HUES48 (cell line): ENCODE data around the gene SAMD15.
A peak's percentile ranks its signal among the peaks of the same experiment; 100 is the strongest.
"Not testable (repeated sequence)": the region's sequence is repeated elsewhere in the genome, so short reads cannot be mapped to it uniquely, and the experiment has no call there.

Experiments used
- H3K27ac ChIP-seq: one replicate; pipeline ENCODE4 v1.7.0; 2013; ENCODE audit warnings: low read depth, low read length, inconsistent platforms
- H3K27me3 ChIP-seq: 2 replicates; pipeline ENCODE4 v1.6.1; 2013; ENCODE audit warnings: mild to moderate bottlenecking, low read length; ENCODE audit not compliant: control insufficient read depth, insufficient read depth
- H3K36me3 ChIP-seq: 2 replicates; pipeline ENCODE4 v1.6.1; 2013; ENCODE audit warnings: low read length; ENCODE audit not compliant: control insufficient read depth, insufficient read depth
- H3K4me1 ChIP-seq: 2 replicates; pipeline ENCODE4 v1.6.1; 2013; ENCODE audit warnings: mild to moderate bottlenecking, low read length; ENCODE audit not compliant: control insufficient read depth, insufficient read depth
- H3K4me3 ChIP-seq: 2 replicates; pipeline ENCODE4 v1.5.1; 2013; ENCODE audit warnings: mild to moderate bottlenecking, low read depth, low read length
- H3K9ac ChIP-seq: 2 replicates; pipeline ENCODE4 v1.6.1; 2013; ENCODE audit warnings: mild to moderate bottlenecking, low read depth, low read length, moderate library complexity
- H3K9me3 ChIP-seq: 2 replicates; pipeline ENCODE4 v1.6.1; 2013; ENCODE audit warnings: low read length; ENCODE audit not compliant: control insufficient read depth, insufficient read depth

Gene SAMD15

DNA sequence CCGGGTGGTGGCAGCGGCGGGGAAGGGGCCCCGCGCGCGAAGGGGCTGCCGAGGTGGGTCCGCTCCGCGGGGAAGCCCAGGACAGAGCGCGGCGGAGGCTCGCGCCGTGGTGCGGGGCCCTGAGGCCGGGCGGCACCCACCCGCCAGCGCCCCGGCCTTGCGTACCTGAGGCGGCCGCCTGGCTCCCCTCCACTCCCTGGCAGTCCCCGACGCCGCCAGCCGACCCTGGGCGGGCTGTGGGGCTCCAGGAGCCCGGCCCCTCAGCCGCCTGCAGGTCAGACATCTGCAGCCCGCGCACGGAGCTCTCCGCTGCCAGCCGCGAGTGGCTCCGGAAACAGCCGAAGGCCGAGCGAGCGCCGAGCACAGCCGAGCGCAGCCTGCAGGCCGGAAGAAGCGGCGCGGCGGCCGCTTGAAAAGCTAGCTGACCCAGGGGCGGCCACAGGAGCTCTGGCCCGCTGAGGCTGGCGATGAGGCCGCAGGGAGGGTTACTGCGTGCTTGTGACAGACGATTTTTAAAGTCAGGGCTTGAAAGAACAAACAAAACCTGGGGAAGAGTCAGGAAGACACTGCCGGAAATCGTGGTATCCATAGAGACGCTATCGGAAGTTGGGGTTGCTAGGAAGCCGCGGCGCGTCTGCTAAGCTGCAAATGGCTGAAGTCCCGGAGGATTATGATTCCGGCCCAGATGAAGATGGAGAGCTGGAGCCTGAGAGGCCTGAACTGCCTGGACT, at the start of gene SAMD15, which contains the start of gene TMED8:
Gene SAMD15 (plus strand): TSS at position 609 of the 731 bp plus-strand sequence. CDS start 40 bp downstream, at position 649.
Gene TMED8 (minus strand): TSS at position 324 of the 731 bp plus-strand sequence. CDS start 41 bp downstream, at position 283.
- H3K9me3 ChIP-seq: no peaks in the 10 kb centered on the region
- peak within 1 kb of the TSS; percentile 74 for H3K4me3 ChIP-seq
- 0 out of 2 replicates have a peak, but pooled peaks cover 4% of the 10 kb centered on the region for H3K27me3 ChIP-seq
- H3K9ac ChIP-seq: peak within 1 kb of the TSS; percentile 71; the same call in 1 of the 2 replicates
- H3K36me3 ChIP-seq: no peaks in the 10 kb centered on the region
- peaks cover 14% of the 10 kb centered on the region for H3K4me1 ChIP-seq
- peak within 1 kb of the TSS; percentile 81 for H3K27ac ChIP-seq

- H3K9ac ChIP-seq: no peak overlapping the region
- H3K36me3 ChIP-seq: no peaks in the 10 kb centered on the region
- no peak overlapping the region for H3K27ac ChIP-seq
- H3K4me3 ChIP-seq: no peak overlapping the region
- H3K4me1 ChIP-seq: 0 out of 2 replicates have a peak, but pooled peaks cover 7% of the 10 kb centered on the region
- H3K27me3 ChIP-seq: no peaks in the 10 kb centered on the region
- H3K9me3 ChIP-seq: no peaks in the 10 kb centered on the region
Measured at GRCh38 chr14:77329872-77330271, 47.3 kb upstream of the SAMD15 start.

- Histone ChIP-seq H3K27me3 (no peaks in the 10 kb centered on the region), H3K27ac (peak overlapping the region; percentile 26), H3K9me3 (no peaks in the 10 kb centered on the region), H3K4me3 (no peak overlapping the region), H3K36me3 (no peaks in the 10 kb centered on the region), H3K4me1 (peaks cover 60% of the 10 kb centered on the region), H3K9ac (no peak overlapping the region)
Measured at GRCh38 chr14:77335576-77335975, 41.6 kb upstream of the SAMD15 start.

DNA sequence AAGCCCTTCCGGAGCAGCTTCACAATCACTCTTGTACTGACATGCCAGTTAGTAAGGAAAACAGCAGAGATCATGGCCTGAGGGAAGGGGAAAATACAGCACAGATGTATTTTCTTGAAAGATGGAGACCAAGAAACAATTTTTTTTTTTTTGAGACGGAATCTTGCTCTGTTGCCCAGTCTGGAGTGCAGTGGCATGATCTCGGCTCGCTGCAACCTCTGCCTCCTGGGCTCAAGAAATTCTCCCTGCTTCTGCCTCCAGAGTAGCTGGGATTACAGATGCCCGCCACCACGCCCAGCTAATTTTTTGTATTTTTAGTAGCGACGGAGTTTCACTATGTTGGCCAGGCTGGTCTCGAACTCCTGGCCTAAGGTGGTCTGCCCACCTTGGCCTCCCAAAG, 39.9 kb upstream of the SAMD15 start:
- Histone ChIP-seq H3K9ac (peak overlapping the region; percentile 35; the same call in 1 of the 2 replicates), H3K4me1 (peaks cover 63% of the 10 kb centered on the region), H3K27ac (peak overlapping the region; percentile 88)
- not testable (repeated sequence) for H3K4me3 ChIP-seq, H3K27me3 ChIP-seq, H3K36me3 ChIP-seq, H3K9me3 ChIP-seq

GRCh38 chr14:77337880-77338279, 39.3 kb upstream of the SAMD15 start:
- H3K4me1 ChIP-seq: peaks cover 69% of the 10 kb centered on the region
- H3K9me3 ChIP-seq: no peaks in the 10 kb centered on the region
- peak overlapping the region; percentile 38; the same call in 1 of the 2 replicates for H3K9ac ChIP-seq
- peaks cover 6% of the 10 kb centered on the region; the same call in 1 of the 2 replicates for H3K36me3 ChIP-seq
- H3K27ac ChIP-seq: peak overlapping the region; percentile 88
- no peaks in the 10 kb centered on the region for H3K27me3 ChIP-seq
- peak overlapping the region; percentile 25; the same call in 1 of the 2 replicates for H3K4me3 ChIP-seq

GRCh38 chr14:77338302-77338701, 38.9 kb upstream of the SAMD15 start:
- Histone ChIP-seq H3K4me1 (peaks cover 70% of the 10 kb centered on the region), H3K27me3 (no peaks in the 10 kb centered on the region), H3K9ac (peak overlapping the region; percentile 38; the same call in 1 of the 2 replicates), H3K36me3 (peaks cover 6% of the 10 kb centered on the region; the same call in 1 of the 2 replicates), H3K9me3 (no peaks in the 10 kb centered on the region), H3K4me3 (peak overlapping the region; percentile 25; the same call in 1 of the 2 replicates), H3K27ac (peak overlapping the region; percentile 88)

DNA sequence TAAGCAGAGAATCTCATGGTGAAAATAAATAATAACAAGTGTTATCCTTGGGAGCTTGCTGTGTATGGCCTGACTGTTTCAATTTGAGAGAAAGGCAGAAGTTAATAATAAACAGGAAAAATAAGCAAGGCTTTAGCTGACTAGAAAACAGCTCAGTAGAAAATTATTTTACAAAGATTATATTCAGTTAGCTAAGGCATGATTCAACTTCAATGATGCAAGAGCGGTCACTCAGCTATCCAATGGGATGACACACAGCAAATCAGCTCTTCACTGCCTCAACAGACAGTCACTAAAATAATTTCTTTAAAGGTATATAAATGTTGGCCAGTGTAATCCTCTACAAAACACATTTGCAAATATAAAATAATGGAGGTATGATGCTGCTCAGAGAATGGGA, 37.8 kb upstream of the SAMD15 start:
- H3K27ac ChIP-seq: peak overlapping the region; percentile 88
- H3K9me3 ChIP-seq: no peaks in the 10 kb centered on the region
- H3K27me3 ChIP-seq: no peaks in the 10 kb centered on the region
- H3K4me1 ChIP-seq: peaks cover 74% of the 10 kb centered on the region
- no peak overlapping the region for H3K4me3 ChIP-seq
- peaks cover 6% of the 10 kb centered on the region; the same call in 1 of the 2 replicates for H3K36me3 ChIP-seq
- H3K9ac ChIP-seq: no peak overlapping the region

DNA sequence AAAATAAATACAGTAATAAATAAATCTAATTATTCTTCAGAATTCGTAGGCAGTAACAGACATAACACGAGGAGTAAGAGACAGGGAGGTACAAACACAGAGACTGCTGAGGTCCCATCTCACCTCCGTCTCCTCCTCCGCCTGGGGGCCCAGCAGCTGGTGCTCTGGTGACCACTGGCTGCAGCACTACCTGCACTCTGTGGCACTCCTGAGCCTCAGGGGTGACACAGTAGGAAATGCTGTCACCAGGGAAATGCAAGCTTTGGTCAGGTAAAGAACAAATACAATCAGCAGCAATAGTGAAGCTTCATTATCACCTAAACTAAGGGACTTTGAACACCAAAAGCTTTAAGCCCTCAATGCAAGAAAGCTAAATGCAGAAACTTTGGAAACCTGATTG, 36.8 kb upstream of the SAMD15 start:
- H3K27me3 ChIP-seq: no peaks in the 10 kb centered on the region
- no peaks in the 10 kb centered on the region for H3K9me3 ChIP-seq
- no peak overlapping the region for H3K4me3 ChIP-seq
- no peak overlapping the region for H3K9ac ChIP-seq
- peaks cover 6% of the 10 kb centered on the region; the same call in 1 of the 2 replicates for H3K36me3 ChIP-seq
- no peak overlapping the region for H3K27ac ChIP-seq
- H3K4me1 ChIP-seq: peaks cover 69% of the 10 kb centered on the region

- Histone ChIP-seq H3K36me3 (peaks cover 6% of the 10 kb centered on the region; the same call in 1 of the 2 replicates), H3K9me3 (no peaks in the 10 kb centered on the region), H3K27ac (no peak overlapping the region), H3K27me3 (no peaks in the 10 kb centered on the region), H3K4me1 (peaks cover 46% of the 10 kb centered on the region), H3K9ac (no peak overlapping the region), H3K4me3 (no peak overlapping the region)
Measured at GRCh38 chr14:77342726-77343397, 34.3 kb upstream of the SAMD15 start.

DNA sequence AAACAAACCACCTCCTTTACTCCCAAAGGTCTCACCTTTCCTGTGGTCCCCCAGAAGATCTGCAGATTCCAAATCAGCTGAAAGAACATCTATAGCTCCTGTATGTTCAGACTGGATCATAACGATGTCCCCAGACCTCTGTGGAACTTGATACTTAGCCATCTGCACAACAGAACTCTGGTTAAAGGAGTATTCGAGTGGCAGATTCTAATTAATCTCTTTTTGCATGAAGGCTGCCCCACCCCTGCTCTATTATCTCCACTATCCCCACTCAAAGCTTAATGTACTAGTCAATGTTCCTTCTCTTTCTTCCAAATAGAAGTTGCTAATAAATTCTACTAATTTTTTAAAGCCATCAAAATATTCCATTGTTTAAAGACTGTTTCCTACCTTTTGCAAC, 33.5 kb upstream of the SAMD15 start:
- H3K4me1 ChIP-seq: peaks cover 39% of the 10 kb centered on the region
- H3K9me3 ChIP-seq: no peaks in the 10 kb centered on the region
- H3K27ac ChIP-seq: no peak overlapping the region
- no peak overlapping the region for H3K9ac ChIP-seq
- H3K36me3 ChIP-seq: peaks cover 6% of the 10 kb centered on the region; the same call in 1 of the 2 replicates
- no peak overlapping the region for H3K4me3 ChIP-seq
- H3K27me3 ChIP-seq: no peaks in the 10 kb centered on the region
